ENCODE results near the gene TRIM63. TPM values are rescaled to one million over a fixed set of nuclear protein-coding genes. Genes with fewer than 3 reads are reported as not detected.

Gene TRIM63
- total RNA-seq, 1 experiment from 2014 or later, result not detected

DNA sequence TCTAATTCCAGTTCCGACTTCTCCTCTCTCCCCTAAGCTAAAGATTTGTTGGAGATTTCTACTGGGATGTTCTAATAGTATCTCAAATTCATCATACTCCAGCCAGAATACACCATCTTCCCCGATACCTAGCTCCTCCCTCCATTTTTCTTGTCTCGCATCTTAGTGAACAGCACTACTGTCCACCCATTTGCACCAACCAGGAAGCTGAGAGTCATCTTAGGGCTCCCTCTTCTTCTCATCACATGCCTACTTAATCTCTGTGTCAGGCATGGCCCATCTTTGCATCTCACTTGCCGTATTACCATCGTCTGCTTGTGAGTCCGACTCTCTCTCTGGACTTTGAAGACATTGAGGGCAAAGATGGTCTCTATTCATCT, 3.5 kb upstream of the TRIM63 start:
- peaks cover 8% of the 10 kb centered on the region; the same call in 1 of the 2 replicates for H3K4me1 Mint-ChIP-seq

DNA sequence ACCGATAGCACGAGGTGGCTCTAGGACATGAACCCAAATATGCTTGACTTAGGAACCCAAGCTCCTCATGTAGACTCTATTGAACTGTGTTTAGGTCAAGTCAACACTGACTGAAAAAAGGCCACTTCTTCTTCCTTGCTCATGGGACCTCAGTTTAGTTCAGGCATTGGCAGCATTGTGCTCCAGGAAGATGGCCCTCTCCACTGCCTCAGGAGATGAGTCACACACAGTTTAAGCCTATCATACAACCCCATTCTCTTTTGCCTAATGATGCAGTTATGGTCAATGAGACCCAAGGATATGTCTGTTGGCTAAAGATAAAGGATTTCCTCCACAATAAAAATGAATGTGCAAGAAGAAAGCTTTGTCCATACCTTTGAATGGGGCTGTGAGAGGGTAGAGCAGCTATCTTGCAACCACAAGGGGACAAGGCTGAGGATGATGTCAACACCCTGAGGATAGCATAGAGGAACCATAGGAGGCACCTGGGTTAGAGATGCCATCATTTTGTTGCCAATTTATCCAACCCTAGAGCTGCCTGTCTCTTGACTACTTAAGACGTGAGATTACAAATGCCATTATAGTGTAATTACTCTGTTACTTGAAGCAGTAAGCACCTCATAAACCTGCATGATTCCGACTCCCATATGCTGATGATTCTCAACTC, 3.0 kb upstream of the TRIM63 start:
- ATAC-seq, result no peak
- no peak overlapping the region for H3K4me3 Mint-ChIP-seq
- POLR2A ChIA-PET, result no interaction called here
- H3K9me3 Mint-ChIP-seq, result no peaks in the 10 kb centered on the region
- H3K27ac Mint-ChIP-seq, result no peak overlapping the region
- CTCF ChIA-PET, result interaction anchor here (0.9 to 1.5 kb wide), 2 partner anchors 34 to 36 kb away, joined by 3 to 4 read pairs; no protein-coding TSS in a partner anchor
- no peaks in the 10 kb centered on the region for H3K36me3 Mint-ChIP-seq
- DNase-seq (ENCODE audit: low spot score), result no peak
- peaks cover 8% of the 10 kb centered on the region; the same call in 1 of the 2 replicates for H3K4me1 Mint-ChIP-seq
- no peaks in the 10 kb centered on the region for H3K27me3 Mint-ChIP-seq (ENCODE audit: low read depth)
- TF ChIP-seq SMAD3 (CRISPR knock-in tag; IDR thresholded peaks at IDR 0.05; ENCODE audit: borderline replicate concordance) (no peak), ZNF671 (CRISPR knock-in tag; IDR thresholded peaks at IDR 0.05) (no peak), ZNF121 (CRISPR knock-in tag; IDR thresholded peaks at IDR 0.05) (no peak), NFYB (CRISPR knock-in tag; conservative IDR thresholded peaks at IDR 0.05; ENCODE audit: low read depth) (no peak), FOXK1 (CRISPR knock-in tag; IDR thresholded peaks at IDR 0.05) (no peak)
- TF ChIP-seq, protein P1, sequence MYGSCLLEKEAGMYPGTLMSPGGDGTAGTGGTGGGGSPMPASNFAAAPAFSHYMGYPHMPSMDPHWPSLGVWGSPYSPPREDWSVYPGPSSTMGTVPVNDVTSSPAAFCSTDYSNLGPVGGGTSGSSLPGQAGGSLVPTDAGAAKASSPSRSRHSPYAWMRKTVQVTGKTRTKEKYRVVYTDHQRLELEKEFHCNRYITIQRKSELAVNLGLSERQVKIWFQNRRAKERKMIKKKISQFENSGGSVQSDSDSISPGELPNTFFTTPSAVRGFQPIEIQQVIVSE (CRISPR knock-in tag; IDR thresholded peaks at IDR 0.05; ENCODE audit: borderline replicate concordance), result no peak
- TF ChIP-seq, protein P2, sequence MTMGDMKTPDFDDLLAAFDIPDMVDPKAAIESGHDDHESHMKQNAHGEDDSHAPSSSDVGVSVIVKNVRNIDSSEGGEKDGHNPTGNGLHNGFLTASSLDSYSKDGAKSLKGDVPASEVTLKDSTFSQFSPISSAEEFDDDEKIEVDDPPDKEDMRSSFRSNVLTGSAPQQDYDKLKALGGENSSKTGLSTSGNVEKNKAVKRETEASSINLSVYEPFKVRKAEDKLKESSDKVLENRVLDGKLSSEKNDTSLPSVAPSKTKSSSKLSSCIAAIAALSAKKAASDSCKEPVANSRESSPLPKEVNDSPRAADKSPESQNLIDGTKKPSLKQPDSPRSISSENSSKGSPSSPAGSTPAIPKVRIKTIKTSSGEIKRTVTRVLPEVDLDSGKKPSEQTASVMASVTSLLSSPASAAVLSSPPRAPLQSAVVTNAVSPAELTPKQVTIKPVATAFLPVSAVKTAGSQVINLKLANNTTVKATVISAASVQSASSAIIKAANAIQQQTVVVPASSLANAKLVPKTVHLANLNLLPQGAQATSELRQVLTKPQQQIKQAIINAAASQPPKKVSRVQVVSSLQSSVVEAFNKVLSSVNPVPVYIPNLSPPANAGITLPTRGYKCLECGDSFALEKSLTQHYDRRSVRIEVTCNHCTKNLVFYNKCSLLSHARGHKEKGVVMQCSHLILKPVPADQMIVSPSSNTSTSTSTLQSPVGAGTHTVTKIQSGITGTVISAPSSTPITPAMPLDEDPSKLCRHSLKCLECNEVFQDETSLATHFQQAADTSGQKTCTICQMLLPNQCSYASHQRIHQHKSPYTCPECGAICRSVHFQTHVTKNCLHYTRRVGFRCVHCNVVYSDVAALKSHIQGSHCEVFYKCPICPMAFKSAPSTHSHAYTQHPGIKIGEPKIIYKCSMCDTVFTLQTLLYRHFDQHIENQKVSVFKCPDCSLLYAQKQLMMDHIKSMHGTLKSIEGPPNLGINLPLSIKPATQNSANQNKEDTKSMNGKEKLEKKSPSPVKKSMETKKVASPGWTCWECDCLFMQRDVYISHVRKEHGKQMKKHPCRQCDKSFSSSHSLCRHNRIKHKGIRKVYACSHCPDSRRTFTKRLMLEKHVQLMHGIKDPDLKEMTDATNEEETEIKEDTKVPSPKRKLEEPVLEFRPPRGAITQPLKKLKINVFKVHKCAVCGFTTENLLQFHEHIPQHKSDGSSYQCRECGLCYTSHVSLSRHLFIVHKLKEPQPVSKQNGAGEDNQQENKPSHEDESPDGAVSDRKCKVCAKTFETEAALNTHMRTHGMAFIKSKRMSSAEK (CRISPR knock-in tag; IDR thresholded peaks at IDR 0.05; ENCODE audit: borderline replicate concordance), result no peak
- TF ChIP-seq, protein P3, sequence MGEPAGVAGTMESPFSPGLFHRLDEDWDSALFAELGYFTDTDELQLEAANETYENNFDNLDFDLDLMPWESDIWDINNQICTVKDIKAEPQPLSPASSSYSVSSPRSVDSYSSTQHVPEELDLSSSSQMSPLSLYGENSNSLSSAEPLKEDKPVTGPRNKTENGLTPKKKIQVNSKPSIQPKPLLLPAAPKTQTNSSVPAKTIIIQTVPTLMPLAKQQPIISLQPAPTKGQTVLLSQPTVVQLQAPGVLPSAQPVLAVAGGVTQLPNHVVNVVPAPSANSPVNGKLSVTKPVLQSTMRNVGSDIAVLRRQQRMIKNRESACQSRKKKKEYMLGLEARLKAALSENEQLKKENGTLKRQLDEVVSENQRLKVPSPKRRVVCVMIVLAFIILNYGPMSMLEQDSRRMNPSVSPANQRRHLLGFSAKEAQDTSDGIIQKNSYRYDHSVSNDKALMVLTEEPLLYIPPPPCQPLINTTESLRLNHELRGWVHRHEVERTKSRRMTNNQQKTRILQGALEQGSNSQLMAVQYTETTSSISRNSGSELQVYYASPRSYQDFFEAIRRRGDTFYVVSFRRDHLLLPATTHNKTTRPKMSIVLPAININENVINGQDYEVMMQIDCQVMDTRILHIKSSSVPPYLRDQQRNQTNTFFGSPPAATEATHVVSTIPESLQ (CRISPR knock-in tag; IDR thresholded peaks at IDR 0.05), result no peak
- TF ChIP-seq, protein P4, sequence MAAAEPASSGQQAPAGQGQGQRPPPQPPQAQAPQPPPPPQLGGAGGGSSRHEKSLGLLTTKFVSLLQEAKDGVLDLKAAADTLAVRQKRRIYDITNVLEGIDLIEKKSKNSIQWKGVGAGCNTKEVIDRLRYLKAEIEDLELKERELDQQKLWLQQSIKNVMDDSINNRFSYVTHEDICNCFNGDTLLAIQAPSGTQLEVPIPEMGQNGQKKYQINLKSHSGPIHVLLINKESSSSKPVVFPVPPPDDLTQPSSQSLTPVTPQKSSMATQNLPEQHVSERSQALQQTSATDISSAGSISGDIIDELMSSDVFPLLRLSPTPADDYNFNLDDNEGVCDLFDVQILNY (CRISPR knock-in tag; IDR thresholded peaks at IDR 0.05), result no peak

More for the DNA sequence above, 3.5 kb upstream of the TRIM63 start:
- DNase-seq (ENCODE audit: low spot score) (no peak), ATAC-seq (no peak)
- ChIA-PET POLR2A (interaction anchor here (1.2 kb wide), 1 partner anchor 66 kb away, joined by 4 read pairs; no protein-coding TSS in a partner anchor), CTCF (interaction anchor here (0.9 kb wide), 1 partner anchor 35 kb away, joined by 4 read pairs; no protein-coding TSS in a partner anchor)
- H3K9me3 Mint-ChIP-seq, result no peaks in the 10 kb centered on the region
- H3K4me3 Mint-ChIP-seq, result no peak overlapping the region
- no peaks in the 10 kb centered on the region for H3K27me3 Mint-ChIP-seq (ENCODE audit: low read depth)
- no peaks in the 10 kb centered on the region for H3K36me3 Mint-ChIP-seq
- H3K27ac Mint-ChIP-seq, result no peak overlapping the region
- TF ChIP-seq, protein P5, sequence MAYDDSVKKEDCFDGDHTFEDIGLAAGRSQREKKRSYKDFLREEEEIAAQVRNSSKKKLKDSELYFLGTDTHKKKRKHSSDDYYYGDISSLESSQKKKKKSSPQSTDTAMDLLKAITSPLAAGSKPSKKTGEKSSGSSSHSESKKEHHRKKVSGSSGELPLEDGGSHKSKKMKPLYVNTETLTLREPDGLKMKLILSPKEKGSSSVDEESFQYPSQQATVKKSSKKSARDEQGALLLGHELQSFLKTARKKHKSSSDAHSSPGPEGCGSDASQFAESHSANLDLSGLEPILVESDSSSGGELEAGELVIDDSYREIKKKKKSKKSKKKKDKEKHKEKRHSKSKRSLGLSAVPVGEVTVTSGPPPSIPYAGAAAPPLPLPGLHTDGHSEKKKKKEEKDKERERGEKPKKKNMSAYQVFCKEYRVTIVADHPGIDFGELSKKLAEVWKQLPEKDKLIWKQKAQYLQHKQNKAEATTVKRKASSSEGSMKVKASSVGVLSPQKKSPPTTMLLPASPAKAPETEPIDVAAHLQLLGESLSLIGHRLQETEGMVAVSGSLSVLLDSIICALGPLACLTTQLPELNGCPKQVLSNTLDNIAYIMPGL (CRISPR knock-in tag; IDR thresholded peaks at IDR 0.05), result no peak
- TF ChIP-seq ATF1 (CRISPR knock-in tag; IDR thresholded peaks at IDR 0.05), result no peak
- TF ChIP-seq, protein P6, sequence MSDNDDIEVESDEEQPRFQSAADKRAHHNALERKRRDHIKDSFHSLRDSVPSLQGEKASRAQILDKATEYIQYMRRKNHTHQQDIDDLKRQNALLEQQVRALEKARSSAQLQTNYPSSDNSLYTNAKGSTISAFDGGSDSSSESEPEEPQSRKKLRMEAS (CRISPR knock-in tag; IDR thresholded peaks at IDR 0.05), result no peak
- TF ChIP-seq, protein P2 (CRISPR knock-in tag; IDR thresholded peaks at IDR 0.05; ENCODE audit: borderline replicate concordance), result no peak
- TF ChIP-seq EMX1 (CRISPR knock-in tag; IDR thresholded peaks at IDR 0.05), result no peak
- TF ChIP-seq, protein P7, sequence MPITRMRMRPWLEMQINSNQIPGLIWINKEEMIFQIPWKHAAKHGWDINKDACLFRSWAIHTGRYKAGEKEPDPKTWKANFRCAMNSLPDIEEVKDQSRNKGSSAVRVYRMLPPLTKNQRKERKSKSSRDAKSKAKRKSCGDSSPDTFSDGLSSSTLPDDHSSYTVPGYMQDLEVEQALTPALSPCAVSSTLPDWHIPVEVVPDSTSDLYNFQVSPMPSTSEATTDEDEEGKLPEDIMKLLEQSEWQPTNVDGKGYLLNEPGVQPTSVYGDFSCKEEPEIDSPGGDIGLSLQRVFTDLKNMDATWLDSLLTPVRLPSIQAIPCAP (CRISPR knock-in tag; IDR thresholded peaks at IDR 0.05), result no peak
- no peak for TF ChIP-seq RELA (CRISPR knock-in tag; IDR thresholded peaks at IDR 0.05; ENCODE audit: borderline replicate concordance)
- TF ChIP-seq KAT7 (CRISPR knock-in tag; IDR thresholded peaks at IDR 0.05; ENCODE audit: borderline replicate concordance), result no peak
- TF ChIP-seq GRHL2 (CRISPR knock-in tag; IDR thresholded peaks at IDR 0.05; ENCODE audit: insufficient replicate concordance, severe bottlenecking), result no peak
